Activated CD8-positive, alpha-beta T cell treated with anti-CD3 and anti-CD28 coated beads for 36 hours (primary cell): ENCODE results near the gene RPS6KL1. TPM values are rescaled to one million over a fixed set of nuclear protein-coding genes. Genes with fewer than 3 reads are reported as not detected.

Source experiments
- ATAC-seq: fragments of 200-7000 bp; cut with Tn5 transposase; one replicate; pipeline ENCODE4 v1.10.0; 2021; ENCODE audit warnings: mild to moderate bottlenecking, moderate library complexity
- CTCF ChIA-PET: fragments of 350-600 bp; sonication (Branson Sonifier 250); formaldehyde crosslinking; loops from one replicate; lab custom pipeline; 2021; ENCODE audit warnings: antibody characterized with exemption; lab: Charles Lee
- POLR2A ChIA-PET: fragments of 350-600 bp; sonication (Branson Sonifier 250); formaldehyde crosslinking; loops from one replicate; lab custom pipeline; 2021; ENCODE audit warnings: antibody characterized with exemption; lab: Charles Lee
- DNase-seq: peaks from one replicate; pipeline ENCODE4 v3.0.0-alpha.2; 2020
- H3K27ac Mint-ChIP-seq: one replicate; pipeline ENCODE4 v1.8.0; 2021; ENCODE audit warnings: mild to moderate bottlenecking, mixed read lengths
- H3K27me3 Mint-ChIP-seq: one replicate; pipeline ENCODE4 v1.8.0; 2021; ENCODE audit warnings: mixed read lengths
- H3K36me3 Mint-ChIP-seq: one replicate; pipeline ENCODE4 v1.8.0; 2021; ENCODE audit warnings: low read depth, mixed read lengths
- H3K4me1 Mint-ChIP-seq: one replicate; pipeline ENCODE4 v1.8.0; 2021; ENCODE audit warnings: low read depth, mixed read lengths
- H3K4me3 Mint-ChIP-seq: one replicate; pipeline ENCODE4 v1.8.0; 2021; ENCODE audit warnings: mild to moderate bottlenecking, moderate library complexity, mixed read lengths
- H3K9me3 Mint-ChIP-seq: one replicate; pipeline ENCODE4 v1.8.0; 2021; ENCODE audit warnings: mixed read lengths
- intact Hi-C: fragments of 100-400 bp; cut with micrococcal nuclease; formaldehyde crosslinking; loops from one replicate; pipeline ENCODE4 v1.10.0; 2022
- total RNA-seq, 2 experiments: library from RNA; stranded (reverse); gene quantifications; one replicate each; pipeline ENCODE4 v1.2.3, GENCODE V29; 2021
- TF ChIP-seq, protein P1 (sequence below): fragments of 200-600 bp; IDR thresholded peaks from one replicate; pipeline ENCODE4 v1.8.0; 2022; ENCODE audit warnings: antibody characterized with exemption, mild to moderate bottlenecking

The RPS6KL1 gene
- total RNA-seq, 2 experiments from 2014 or later = 4.1 to 5.1 TPM

DNA sequence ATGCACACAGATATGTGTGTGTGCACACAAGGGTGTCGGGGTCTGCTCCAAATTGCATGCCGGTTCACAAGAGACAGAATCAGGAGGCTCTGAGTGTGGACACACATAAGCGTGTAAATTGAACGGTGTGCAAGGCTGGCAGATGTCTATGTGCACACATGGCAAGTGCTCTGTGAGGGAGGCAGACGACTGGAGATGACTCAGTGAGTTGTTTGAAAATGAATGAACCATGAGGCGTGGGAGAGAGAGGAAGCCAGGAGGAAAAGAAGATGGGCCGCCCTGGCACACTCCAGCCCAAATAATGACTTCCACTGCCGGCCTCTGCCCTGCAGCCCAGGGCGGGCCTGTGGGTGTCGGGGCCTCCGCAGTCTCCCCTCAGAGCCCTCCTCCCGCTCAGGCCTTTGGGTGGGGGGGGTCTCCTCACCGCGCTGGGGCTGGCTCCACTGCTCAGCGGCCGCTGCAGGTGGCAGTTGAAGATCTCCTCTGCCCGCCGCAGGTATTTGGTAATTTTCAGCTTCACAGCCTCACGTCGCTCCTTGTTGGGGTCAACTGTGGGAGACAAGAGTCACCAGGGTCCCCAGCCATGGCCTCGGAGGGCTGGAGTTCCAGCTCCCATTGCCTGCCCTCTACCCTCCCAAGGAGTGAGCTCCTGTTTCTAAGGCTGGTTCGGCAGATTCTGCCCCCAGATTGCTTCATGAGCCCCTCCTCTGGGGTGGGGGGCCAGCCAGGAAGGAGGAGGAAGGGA, 3.5 kb downstream of the RPS6KL1 start:
- Mint-ChIP-seq H3K4me1 (peaks cover 8% of the 10 kb centered on the region), H3K9me3 (no peaks in the 10 kb centered on the region), H3K36me3 (no peaks in the 10 kb centered on the region), H3K27ac (no peak overlapping the region), H3K27me3 (peaks cover 8% of the 10 kb centered on the region), H3K4me3 (no peak overlapping the region)
- DNase-seq (no peak), ATAC-seq (no peak)
- ChIA-PET CTCF (interaction anchor here (1.2 kb wide), 2 partner anchors 14 to 59 kb away, joined by 3 to 4 read pairs; no protein-coding TSS in a partner anchor), POLR2A (interaction anchor here (1.1 kb wide), 1 partner anchor 13 kb away, joined by 3 read pairs; no protein-coding TSS in a partner anchor)
- TF ChIP-seq, protein P1, sequence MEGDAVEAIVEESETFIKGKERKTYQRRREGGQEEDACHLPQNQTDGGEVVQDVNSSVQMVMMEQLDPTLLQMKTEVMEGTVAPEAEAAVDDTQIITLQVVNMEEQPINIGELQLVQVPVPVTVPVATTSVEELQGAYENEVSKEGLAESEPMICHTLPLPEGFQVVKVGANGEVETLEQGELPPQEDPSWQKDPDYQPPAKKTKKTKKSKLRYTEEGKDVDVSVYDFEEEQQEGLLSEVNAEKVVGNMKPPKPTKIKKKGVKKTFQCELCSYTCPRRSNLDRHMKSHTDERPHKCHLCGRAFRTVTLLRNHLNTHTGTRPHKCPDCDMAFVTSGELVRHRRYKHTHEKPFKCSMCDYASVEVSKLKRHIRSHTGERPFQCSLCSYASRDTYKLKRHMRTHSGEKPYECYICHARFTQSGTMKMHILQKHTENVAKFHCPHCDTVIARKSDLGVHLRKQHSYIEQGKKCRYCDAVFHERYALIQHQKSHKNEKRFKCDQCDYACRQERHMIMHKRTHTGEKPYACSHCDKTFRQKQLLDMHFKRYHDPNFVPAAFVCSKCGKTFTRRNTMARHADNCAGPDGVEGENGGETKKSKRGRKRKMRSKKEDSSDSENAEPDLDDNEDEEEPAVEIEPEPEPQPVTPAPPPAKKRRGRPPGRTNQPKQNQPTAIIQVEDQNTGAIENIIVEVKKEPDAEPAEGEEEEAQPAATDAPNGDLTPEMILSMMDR = no peak
- intact Hi-C loops = no loop called here

DNA sequence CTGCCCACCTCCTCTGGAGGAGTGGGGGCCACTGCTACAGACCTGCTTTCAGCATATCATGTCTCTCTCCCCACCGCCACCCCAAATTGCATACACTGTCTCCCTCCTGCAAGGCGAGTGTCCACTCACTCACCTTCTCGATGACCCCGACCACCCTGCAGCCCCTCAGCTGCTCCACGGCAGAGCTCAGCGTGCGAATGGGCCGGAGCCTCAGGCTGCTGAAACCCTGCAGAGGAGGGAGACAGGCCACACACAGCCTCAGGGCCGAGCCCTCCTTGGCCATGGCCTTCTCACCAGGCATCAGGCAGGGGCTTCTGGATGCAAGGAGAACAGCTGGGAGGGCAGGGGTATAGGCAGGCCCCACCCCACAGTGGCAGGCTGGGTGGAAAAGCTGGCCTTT, 4.7 kb downstream of the RPS6KL1 start:
- Mint-ChIP-seq H3K9me3 (no peaks in the 10 kb centered on the region), H3K27ac (no peak overlapping the region), H3K4me3 (no peak overlapping the region), H3K27me3 (peaks cover 3% of the 10 kb centered on the region), H3K4me1 (peaks cover 4% of the 10 kb centered on the region), H3K36me3 (no peaks in the 10 kb centered on the region)
- TF ChIP-seq, protein P1 = no peak
- CTCF ChIA-PET = no interaction called here
- intact Hi-C loops = no loop called here
- DNase-seq (no peak), ATAC-seq (no peak)
- POLR2A ChIA-PET = no interaction called here

DNA sequence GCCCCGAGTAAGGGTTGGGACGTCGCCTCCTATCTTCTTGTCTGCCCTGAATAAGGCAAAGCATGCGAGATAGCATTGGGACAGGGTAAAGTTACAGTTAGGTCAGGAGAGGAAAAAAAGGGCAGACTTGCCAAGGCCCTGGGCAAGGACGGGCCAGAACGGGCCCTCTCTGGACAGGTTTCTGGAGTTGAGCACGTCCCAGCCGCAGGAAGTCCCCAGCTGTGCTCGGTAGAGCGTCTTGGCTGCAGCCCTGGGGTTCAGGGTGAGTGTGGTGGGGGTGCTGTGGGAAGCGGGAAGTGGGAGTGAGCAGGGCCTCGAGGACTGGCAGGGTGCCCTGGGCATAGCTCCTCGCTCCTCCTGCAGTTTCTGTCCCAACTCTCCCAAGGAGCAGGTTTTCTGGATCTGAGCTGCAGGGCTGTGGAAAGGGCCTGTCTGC, 5.4 kb downstream of the RPS6KL1 start:
- peaks cover 3% of the 10 kb centered on the region for H3K27me3 Mint-ChIP-seq
- no peaks in the 10 kb centered on the region for H3K36me3 Mint-ChIP-seq
- H3K9me3 Mint-ChIP-seq = no peaks in the 10 kb centered on the region
- ATAC-seq = no peak
- H3K4me1 Mint-ChIP-seq = peaks cover 4% of the 10 kb centered on the region
- intact Hi-C loops = no loop called here
- no peak overlapping the region for H3K4me3 Mint-ChIP-seq
- no peak overlapping the region for H3K27ac Mint-ChIP-seq
- POLR2A ChIA-PET = interaction anchor here (1.0 to 1.3 kb wide), 2 partner anchors 11 to 13 kb away, joined by 3 read pairs; no protein-coding TSS in a partner anchor
- no peak for DNase-seq
- TF ChIP-seq, protein P1 = no peak
- CTCF ChIA-PET = interaction anchor here (1.5 kb wide), 1 partner anchor 57 kb away, joined by 9 read pairs; no protein-coding TSS in a partner anchor

DNA sequence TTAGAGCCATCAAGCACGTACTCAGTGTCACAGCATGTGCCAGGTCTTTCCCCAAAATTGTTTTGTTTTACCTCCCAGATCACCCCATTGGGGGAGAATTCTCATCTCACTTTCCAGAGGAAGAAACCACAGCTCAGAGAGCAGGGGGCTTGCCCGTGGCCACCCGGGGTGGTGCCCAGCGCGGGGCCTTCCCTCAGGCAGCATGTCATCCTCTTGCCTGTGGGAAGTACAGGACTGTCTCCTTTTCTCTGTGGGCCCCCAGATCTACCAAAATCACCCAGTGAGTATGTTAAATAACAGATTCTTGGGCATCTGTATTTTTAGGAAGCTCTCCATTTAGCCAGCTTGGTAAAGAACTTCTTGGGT, 5.9 kb downstream of the RPS6KL1 start:
- TF ChIP-seq, protein P1 = no peak
- Mint-ChIP-seq H3K4me1 (peaks cover 1% of the 10 kb centered on the region), H3K9me3 (no peaks in the 10 kb centered on the region), H3K36me3 (no peaks in the 10 kb centered on the region), H3K4me3 (no peak overlapping the region), H3K27me3 (peaks cover under 1% of the 10 kb centered on the region), H3K27ac (no peak overlapping the region)
- ChIA-PET CTCF (interaction anchor here (0.8 to 1.5 kb wide), 2 partner anchors 56 to 172 kb away, joined by 3 to 9 read pairs; no protein-coding TSS in a partner anchor), POLR2A (interaction anchor here (0.6 to 1.3 kb wide), 3 partner anchors 11 to 114 kb away, joined by 3 read pairs; no protein-coding TSS in a partner anchor)
- no peak for DNase-seq
- intact Hi-C loops = no loop called here
- ATAC-seq = no peak

DNA sequence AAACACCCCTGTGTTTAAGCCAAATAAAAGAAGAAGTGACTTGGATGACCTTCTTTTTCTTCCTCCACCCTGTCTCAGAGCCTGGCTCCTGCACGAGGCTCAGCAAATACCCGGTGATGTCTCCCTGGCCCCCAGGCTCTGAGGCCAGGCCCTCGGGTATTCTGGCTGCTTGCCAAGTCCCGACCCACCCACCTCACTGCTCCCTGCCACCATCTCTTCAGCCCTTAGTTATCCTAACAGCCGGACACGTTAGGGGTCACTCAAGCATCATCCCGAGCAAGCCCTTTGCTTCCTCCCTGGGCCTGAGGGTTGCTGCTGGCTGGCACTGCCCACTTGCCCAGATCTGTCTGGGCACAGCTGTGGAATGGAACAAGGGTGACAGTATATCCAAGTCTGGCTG, 7.2 kb downstream of the RPS6KL1 start:
- H3K36me3 Mint-ChIP-seq = no peaks in the 10 kb centered on the region
- TF ChIP-seq, protein P1 = no peak
- ChIA-PET POLR2A (no interaction called here), CTCF (no interaction called here)
- H3K27me3 Mint-ChIP-seq = no peaks in the 10 kb centered on the region
- ATAC-seq (no peak), DNase-seq (no peak)
- H3K27ac Mint-ChIP-seq = no peak overlapping the region
- no peak overlapping the region for H3K4me3 Mint-ChIP-seq
- no peaks in the 10 kb centered on the region for H3K4me1 Mint-ChIP-seq
- intact Hi-C loops = no loop called here
- no peaks in the 10 kb centered on the region for H3K9me3 Mint-ChIP-seq
